BLaER1 (cell line): ENCODE measurements around the gene RNF38.

Experiments
- H3K27ac ChIP-seq: shearing (Covaris generic); formaldehyde crosslinking; 2 replicates; pipeline ENCODE4 v1.8.1; 2022
- H3K27me3 ChIP-seq: shearing (Covaris generic); formaldehyde crosslinking; 2 replicates; pipeline ENCODE4 v1.8.1; 2022
- H3K36me3 ChIP-seq: shearing (Covaris generic); formaldehyde crosslinking; 2 replicates; pipeline ENCODE4 v1.8.1; 2022
- H3K4me1 ChIP-seq: shearing (Covaris generic); formaldehyde crosslinking; 2 replicates; pipeline ENCODE4 v1.8.1; 2022
- H3K4me2 ChIP-seq: shearing (Covaris generic); formaldehyde crosslinking; 2 replicates; pipeline ENCODE4 v1.8.1; 2022
- H3K4me3 ChIP-seq: shearing (Covaris generic); formaldehyde crosslinking; 2 replicates; pipeline ENCODE4 v1.8.1; 2022
- H3K9ac ChIP-seq: shearing (Covaris generic); formaldehyde crosslinking; 2 replicates; pipeline ENCODE4 v1.8.1; 2022
- H3K9me3 ChIP-seq: shearing (Covaris generic); formaldehyde crosslinking; 2 replicates; pipeline ENCODE4 v1.8.1; 2022
- H4K20me1 ChIP-seq: shearing (Covaris generic); formaldehyde crosslinking; 2 replicates; pipeline ENCODE4 v1.8.1; 2022
- Cebpa-rat ChIP-seq: shearing (Covaris generic); IDR thresholded peaks from 2 replicates; pipeline ENCODE4 v1.8.1; 2022

RNF38 gene

GRCh38 chr9:36345103-36345846 lies 54.8 kb downstream of the RNF38 start:
- no peak overlapping the region for H3K4me3 ChIP-seq
- H3K27me3 ChIP-seq, result no peaks in the 10 kb centered on the region
- no peaks in the 10 kb centered on the region for H3K4me1 ChIP-seq
- TF ChIP-seq Cebpa-rat, result no peak
- H3K4me2 ChIP-seq, result no peak overlapping the region
- H3K9ac ChIP-seq, result no peak overlapping the region
- no peaks in the 10 kb centered on the region for H3K9me3 ChIP-seq
- H4K20me1 ChIP-seq, result no peaks in the 10 kb centered on the region
- H3K27ac ChIP-seq, result no peak overlapping the region
- peaks cover 100% of the 10 kb centered on the region for H3K36me3 ChIP-seq

- no peak overlapping the region for H3K9ac ChIP-seq
- H3K4me1 ChIP-seq, result no peaks in the 10 kb centered on the region
- no peak overlapping the region for H3K4me2 ChIP-seq
- no peaks in the 10 kb centered on the region for H3K27me3 ChIP-seq
- H3K36me3 ChIP-seq, result peaks cover 99% of the 10 kb centered on the region
- TF ChIP-seq Cebpa-rat, result no peak
- no peak overlapping the region for H3K27ac ChIP-seq
- H3K4me3 ChIP-seq, result no peak overlapping the region
- H3K9me3 ChIP-seq, result no peaks in the 10 kb centered on the region
- no peaks in the 10 kb centered on the region for H4K20me1 ChIP-seq
Observed at GRCh38 chr9:36341936-36342577, 58.0 kb downstream of the RNF38 start.

- Histone ChIP-seq H3K4me1 (no peaks in the 10 kb centered on the region), H3K27ac (no peak overlapping the region), H3K4me2 (no peak overlapping the region), H3K9me3 (no peaks in the 10 kb centered on the region), H3K27me3 (no peaks in the 10 kb centered on the region), H3K4me3 (no peak overlapping the region), H3K9ac (no peak overlapping the region), H4K20me1 (no peaks in the 10 kb centered on the region), H3K36me3 (peaks cover 89% of the 10 kb centered on the region)
- TF ChIP-seq Cebpa-rat, result no peak
Observed at GRCh38 chr9:36337865-36338264, 62.2 kb downstream of the RNF38 start.

- Histone ChIP-seq H3K27me3 (no peaks in the 10 kb centered on the region), H3K4me2 (no peak overlapping the region), H4K20me1 (no peaks in the 10 kb centered on the region), H3K27ac (no peak overlapping the region), H3K9ac (no peak overlapping the region), H3K4me1 (no peaks in the 10 kb centered on the region), H3K9me3 (no peaks in the 10 kb centered on the region), H3K4me3 (no peak overlapping the region), H3K36me3 (peaks cover 80% of the 10 kb centered on the region)
- no peak for TF ChIP-seq Cebpa-rat
Observed at GRCh38 chr9:36337002-36337401, 63.1 kb downstream of the RNF38 start.

GRCh38 chr9:36336131-36336907 lies 63.8 kb downstream of the RNF38 start:
- H3K9me3 ChIP-seq, result no peaks in the 10 kb centered on the region
- TF ChIP-seq Cebpa-rat, result no peak
- no peak overlapping the region for H3K4me3 ChIP-seq
- no peaks in the 10 kb centered on the region for H4K20me1 ChIP-seq
- H3K27ac ChIP-seq, result no peak overlapping the region
- H3K4me1 ChIP-seq, result no peaks in the 10 kb centered on the region
- H3K4me2 ChIP-seq, result no peak overlapping the region
- no peak overlapping the region for H3K9ac ChIP-seq
- H3K27me3 ChIP-seq, result no peaks in the 10 kb centered on the region
- H3K36me3 ChIP-seq, result peaks cover 74% of the 10 kb centered on the region

- H3K27me3 ChIP-seq, result no peaks in the 10 kb centered on the region
- H3K4me1 ChIP-seq, result no peaks in the 10 kb centered on the region
- no peak for TF ChIP-seq Cebpa-rat
- H3K9ac ChIP-seq, result no peak overlapping the region
- no peak overlapping the region for H3K4me3 ChIP-seq
- H3K4me2 ChIP-seq, result no peak overlapping the region
- no peak overlapping the region for H3K27ac ChIP-seq
- H3K9me3 ChIP-seq, result no peaks in the 10 kb centered on the region
- no peaks in the 10 kb centered on the region for H4K20me1 ChIP-seq
- H3K36me3 ChIP-seq, result peaks cover 31% of the 10 kb centered on the region
Observed at GRCh38 chr9:36332006-36332405, 68.1 kb downstream of the RNF38 start.

- no peak overlapping the region for H3K27ac ChIP-seq
- no peak overlapping the region for H3K4me2 ChIP-seq
- peaks cover 2% of the 10 kb centered on the region; the same call in 1 of the 2 replicates for H3K36me3 ChIP-seq
- no peak for TF ChIP-seq Cebpa-rat
- no peaks in the 10 kb centered on the region for H3K27me3 ChIP-seq
- no peak overlapping the region for H3K4me3 ChIP-seq
- no peaks in the 10 kb centered on the region for H3K9me3 ChIP-seq
- H3K4me1 ChIP-seq, result no peaks in the 10 kb centered on the region
- no peak overlapping the region for H3K9ac ChIP-seq
- H4K20me1 ChIP-seq, result no peaks in the 10 kb centered on the region
Observed at GRCh38 chr9:36328798-36329411, 71.2 kb downstream of the RNF38 start.

GRCh38 chr9:36325081-36325828 lies 74.8 kb downstream of the RNF38 start:
- H3K4me2 ChIP-seq, result no peak overlapping the region
- no peak overlapping the region for H3K27ac ChIP-seq
- H3K4me3 ChIP-seq, result no peak overlapping the region
- peaks cover 8% of the 10 kb centered on the region for H3K9me3 ChIP-seq
- no peaks in the 10 kb centered on the region for H4K20me1 ChIP-seq
- no peak overlapping the region for H3K9ac ChIP-seq
- H3K36me3 ChIP-seq, result no peaks in the 10 kb centered on the region
- no peaks in the 10 kb centered on the region for H3K27me3 ChIP-seq
- H3K4me1 ChIP-seq, result peaks cover 7% of the 10 kb centered on the region
- no peak for TF ChIP-seq Cebpa-rat

- no peak overlapping the region for H3K4me2 ChIP-seq
- peaks cover 8% of the 10 kb centered on the region for H3K9me3 ChIP-seq
- H3K27me3 ChIP-seq, result no peaks in the 10 kb centered on the region
- H3K27ac ChIP-seq, result no peak overlapping the region
- H4K20me1 ChIP-seq, result no peaks in the 10 kb centered on the region
- no peaks in the 10 kb centered on the region for H3K36me3 ChIP-seq
- peaks cover 8% of the 10 kb centered on the region for H3K4me1 ChIP-seq
- H3K9ac ChIP-seq, result no peak overlapping the region
- TF ChIP-seq Cebpa-rat, result no peak
- H3K4me3 ChIP-seq, result no peak overlapping the region
Observed at GRCh38 chr9:36323926-36324325, 76.1 kb downstream of the RNF38 start.
